Glomerular endothelial cell (primary cell): ENCODE data around the gene NRG2. TPM values are rescaled to one million over a fixed set of nuclear protein-coding genes. Genes with fewer than 3 reads are reported as not detected.
A peak's percentile ranks its signal among the peaks of the same experiment; 100 is the strongest.

Source experiments
- DNase-seq: peaks from one replicate; pipeline ENCODE4 v3.0.0-alpha.2; 2011; ENCODE audit warnings: low read depth, low spot score; ENCODE audit errors: extremely low read depth
- total RNA-seq: library from RNA; depleted of rRNA; stranded (reverse); fragments of >200 nt; gene quantifications from 2 replicates; pipeline ENCODE4 v1.2.3, GENCODE V29; 2015

NRG2 gene
- total RNA-seq, 1 donor from 2014 or later, result 0.23 TPM

DNA sequence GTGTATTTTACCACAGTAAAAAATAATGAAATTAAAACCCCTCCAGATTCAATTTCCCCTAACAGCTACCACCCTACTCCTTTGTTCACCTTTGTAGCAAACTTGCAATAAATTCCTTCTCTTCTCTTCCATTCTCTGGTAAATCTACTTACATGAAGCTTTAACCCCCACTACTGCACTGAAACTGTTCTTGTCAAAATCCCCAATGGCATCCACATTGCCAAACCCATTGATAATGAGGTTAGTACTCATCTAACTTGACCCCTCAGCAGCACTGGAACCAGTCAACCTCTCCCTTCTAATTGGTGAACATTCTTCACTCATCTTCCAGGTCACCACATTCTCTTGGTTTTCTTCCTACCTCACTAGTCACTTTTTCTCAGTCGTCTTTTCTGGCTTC is 29.6 kb downstream of the NRG2 start:
- DNase-seq, result no peak

DNA sequence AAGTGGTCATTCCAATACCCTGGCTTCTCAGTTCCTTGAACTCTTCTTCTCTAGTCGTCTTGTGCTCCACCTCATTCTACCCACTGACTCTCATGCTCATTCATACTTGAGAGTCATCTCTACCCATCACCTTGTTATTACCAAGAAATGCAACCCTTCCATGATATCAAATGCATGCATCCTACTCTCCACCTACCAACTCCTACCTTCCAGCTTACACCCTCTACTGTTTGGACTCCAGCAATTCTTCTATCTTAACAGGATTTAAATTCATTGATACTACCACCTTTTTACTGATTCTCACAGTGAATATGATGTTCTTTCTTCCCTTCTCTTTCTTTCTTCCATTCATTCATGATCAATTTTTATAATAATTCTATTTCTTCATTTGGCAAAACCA is 30.7 kb downstream of the NRG2 start:
- no peak for DNase-seq

DNA sequence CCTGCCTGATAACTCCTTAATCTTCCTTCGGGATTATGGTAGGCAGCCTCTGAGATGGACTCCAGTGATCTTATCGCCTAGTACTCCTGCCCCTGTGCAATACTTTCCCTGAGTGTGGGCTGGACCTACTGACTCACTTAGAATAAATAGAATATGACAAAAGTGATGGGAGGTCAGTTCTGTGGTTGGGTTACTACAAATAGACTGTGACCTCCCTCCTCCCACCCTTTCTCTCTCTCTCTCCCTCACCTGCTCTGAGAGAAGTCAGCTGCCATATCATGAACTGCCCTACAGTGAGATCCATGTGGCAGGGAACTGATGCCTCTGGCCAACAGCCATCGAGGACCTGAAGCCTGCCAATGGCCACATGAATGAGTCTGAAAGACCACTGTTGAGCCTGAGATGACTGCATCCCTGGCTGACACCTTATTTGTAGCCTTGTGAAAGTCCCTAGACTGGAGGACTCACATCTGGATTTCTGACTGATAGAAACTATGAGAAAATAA is 31.7 kb downstream of the NRG2 start:
- DNase-seq, result no peak

DNA sequence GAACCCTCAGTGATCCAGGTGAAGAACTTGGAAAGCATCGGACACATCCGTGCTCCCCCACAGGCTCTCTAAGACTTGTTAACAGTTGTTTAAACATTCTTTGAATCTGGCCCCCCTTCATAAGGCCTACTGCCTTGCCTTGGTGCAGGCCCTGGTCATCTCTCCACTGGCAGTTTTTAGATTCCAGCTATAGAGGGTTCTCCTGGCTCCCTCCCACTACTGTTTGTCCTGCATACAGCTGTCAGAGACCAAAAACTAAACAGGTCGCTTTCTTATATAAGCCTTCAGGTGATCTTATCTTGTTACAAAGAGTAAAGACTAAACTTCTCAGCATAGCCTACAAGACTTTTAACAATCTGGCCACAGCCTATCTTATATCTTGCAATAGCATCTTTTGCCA is 32.3 kb downstream of the NRG2 start:
- DNase-seq, result no peak

DNA sequence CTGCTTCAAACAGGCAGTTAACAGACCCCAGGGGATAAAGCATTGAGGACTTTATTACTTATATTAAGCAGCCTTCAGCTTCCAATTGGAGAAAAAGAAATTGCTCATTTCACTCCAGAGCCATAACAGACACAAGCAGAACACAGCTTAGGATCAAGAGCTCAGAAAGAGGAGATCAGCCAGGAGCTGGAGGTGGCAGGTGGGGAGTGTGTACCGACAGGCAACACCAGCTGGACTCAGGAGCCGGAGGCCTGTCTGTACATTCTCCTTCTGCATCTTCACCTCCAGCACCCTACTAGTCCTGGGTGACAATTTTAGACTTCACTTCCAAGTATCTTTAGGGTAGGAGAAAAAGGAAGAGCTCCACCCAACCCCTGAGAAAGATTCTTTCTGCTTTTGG is 35.8 kb downstream of the NRG2 start:
- DNase-seq, result no peak

DNA sequence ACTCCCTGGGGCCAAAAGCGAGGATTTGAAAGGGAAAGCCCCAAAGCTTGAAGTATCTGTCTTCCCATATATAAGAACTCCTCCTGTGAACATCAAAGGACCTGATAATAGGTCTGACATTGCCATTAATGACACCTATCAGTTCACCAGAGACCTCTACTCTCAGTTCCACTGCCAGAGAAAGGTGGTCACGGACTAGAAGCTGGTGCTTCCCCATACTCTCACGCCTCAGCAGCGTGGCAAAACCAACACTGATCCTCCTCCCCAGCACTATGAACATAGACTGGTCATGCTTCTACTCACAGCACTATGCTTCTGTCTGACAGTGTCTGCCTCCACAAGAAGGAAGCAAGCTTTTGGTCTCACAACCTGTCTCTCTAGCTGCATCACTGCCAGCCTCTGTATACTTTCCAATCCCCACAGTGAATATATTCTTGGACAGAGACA is 37.9 kb downstream of the NRG2 start:
- DNase-seq, result no peak

DNA sequence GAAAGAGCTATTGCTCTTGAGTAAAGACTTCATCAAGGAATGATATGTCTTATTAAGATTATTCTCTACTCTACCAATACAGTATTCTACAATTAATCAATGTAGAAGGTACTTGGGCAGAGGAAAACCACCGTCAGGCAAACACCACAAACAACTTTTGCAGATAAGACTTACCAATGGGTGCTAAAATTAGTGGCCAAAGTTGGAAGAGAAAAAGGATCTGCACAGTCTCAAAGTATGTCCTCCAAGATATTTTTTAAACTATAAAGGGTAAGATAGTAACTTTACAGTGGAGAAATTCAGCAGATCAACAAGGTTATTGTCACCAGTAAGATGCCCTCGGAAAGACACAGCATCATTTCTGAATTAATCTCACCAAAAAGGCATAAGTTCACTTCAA is 38.9 kb downstream of the NRG2 start:
- no peak for DNase-seq

DNA sequence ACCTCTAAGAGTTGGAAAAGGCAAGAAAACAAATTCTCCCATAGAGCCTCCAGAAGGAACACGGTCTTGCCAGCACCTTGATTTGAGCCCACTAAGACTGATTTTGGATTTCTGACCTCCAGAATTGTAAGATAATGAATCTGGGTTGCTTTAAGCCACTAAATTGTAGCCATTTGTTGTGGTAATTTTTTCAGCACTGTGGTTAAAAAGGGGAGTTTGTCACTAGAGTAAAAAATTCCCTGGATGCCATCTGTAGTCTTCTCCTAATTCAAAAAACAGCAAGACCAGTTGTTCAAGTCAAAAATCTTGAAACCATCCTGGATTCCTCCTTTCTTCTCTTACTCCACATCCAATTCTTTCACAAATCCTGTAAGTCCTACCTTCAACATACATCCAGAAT is 39.6 kb downstream of the NRG2 start:
- no peak for DNase-seq

DNA sequence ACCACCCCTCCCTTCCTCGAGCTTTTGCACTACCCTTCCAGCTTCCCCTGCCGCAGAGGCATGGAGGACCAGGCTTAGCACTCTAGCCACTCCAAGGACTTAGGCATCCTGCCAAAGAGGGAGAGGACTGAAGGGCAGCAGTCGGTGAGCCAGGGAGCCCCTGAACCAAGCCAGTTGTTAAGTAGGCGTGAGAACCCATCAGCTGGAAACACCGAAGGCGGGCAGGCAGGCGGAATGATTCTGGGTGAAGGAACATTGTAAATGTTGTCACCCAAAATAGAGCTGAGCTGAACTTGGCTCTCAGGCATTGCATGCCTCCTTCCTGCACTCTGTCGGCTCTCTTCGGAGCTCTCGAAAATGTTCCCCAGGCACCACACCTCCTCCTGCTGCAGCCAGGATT is 42.8 kb downstream of the NRG2 start:
- no peak for DNase-seq

DNA sequence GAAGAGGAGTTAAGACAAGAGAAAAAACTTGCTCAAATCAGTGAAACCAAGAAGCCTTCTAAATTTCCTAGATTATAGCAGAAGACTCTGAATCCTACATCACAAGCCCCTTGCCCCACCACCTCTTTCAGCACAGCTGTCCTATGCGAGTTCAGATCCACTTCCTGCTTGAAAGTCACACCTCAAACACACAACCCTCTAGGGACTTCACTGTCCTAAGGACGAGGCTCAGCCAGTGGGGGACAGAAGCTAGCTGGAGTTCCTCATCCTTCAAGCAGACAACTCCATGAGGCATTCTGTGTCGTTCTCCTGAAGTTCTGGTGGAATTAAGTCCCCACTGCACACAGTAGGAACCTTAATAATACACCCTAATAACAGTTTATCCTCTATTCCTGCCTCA is 44.3 kb downstream of the NRG2 start:
- DNase-seq, result no peak

DNA sequence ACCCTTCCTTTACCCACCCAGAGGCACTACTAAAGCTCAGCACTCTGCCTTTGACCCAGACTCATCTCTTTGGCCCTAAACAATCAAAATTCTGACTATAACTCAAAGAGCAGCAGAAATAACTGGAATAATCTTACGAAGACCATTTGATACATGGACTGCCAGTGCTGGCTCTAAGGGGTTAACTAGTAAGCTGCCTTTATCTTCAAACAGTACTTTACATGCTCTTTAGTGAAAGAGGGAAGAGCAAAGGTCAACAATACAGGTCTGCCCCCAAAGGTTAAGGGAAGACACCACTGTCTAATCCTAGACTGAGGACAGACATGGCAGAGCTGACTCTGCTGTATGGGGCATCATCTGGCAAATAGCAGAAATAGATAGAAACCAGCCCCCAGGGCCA is 45.8 kb downstream of the NRG2 start:
- DNase-seq, result no peak

DNA sequence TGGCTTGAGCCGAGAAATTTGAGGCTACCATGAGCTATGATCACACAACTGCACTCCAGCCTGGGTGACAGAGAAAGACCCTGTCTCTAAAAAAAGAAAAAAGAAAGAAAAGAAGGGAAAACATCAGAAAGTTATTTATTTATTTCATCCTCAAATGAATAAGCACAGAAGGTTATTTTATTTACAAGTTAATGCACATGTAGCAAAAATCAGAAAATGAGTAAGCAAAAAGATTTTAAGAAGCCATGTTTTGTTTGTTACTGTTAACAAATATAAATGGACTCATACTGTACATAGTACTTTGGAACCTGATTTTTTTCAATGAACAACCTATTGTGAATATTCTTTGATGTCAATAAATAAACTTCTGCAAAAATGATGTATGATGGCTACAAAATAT is 47.2 kb downstream of the NRG2 start:
- no peak for DNase-seq

DNA sequence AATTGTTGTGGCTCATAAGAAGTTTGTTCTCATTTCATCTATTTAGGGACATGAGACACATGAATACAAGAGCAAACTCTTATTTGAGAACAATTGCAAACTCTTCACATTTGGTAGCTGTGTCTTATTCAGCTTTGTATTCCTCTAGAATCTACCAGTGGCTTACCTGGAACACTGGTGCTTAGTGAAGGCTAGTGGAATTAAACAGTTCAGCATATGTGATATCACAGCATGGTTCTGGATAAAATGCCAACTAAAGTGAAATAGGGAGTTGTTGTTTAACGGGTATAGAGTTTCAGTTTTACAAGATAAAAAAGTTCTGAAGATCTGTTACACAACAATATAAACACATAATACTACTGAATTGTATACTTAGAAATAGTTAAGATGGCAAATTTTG is 48.9 kb downstream of the NRG2 start:
- no peak for DNase-seq

DNA sequence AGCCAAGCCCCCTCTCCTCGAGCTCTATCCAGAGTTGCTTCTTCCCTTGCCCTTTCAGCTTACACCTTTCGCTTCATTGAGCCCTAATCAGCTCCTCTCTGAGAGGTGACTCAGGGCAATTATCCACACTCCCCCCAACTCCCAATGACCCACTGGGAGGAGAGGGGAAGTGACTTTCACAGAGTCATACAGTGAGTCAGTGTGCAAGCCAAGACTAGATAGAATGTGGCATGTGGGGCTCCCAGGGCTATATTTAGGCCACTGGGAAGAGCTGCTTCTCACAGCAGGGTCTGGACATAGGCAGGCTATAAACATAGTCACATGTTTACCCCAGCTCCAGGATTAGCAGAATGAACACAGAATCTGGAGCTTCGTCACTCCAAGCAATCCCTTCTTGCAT is 57.4 kb downstream of the NRG2 start:
- peak; percentile 12 for DNase-seq

DNA sequence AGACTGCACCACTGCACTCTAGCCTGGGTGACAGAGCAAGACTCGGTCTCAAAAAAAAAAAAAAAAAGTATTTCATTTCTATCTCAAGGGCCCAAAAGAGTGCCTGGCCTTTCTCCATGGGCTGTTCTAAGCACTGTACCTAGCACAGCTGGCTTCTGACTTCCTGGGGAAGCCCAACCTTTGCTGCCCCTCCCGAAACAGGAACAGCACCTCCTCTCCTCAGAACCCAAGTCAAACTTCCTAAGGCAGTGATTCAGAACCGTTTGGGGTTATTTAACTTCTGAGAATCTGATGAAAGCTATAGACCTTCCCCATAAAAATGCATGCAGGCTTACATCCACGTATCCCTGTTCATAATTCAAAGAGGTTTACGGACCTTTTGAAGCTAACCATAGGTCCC is 57.8 kb downstream of the NRG2 start:
- no peak for DNase-seq

DNA sequence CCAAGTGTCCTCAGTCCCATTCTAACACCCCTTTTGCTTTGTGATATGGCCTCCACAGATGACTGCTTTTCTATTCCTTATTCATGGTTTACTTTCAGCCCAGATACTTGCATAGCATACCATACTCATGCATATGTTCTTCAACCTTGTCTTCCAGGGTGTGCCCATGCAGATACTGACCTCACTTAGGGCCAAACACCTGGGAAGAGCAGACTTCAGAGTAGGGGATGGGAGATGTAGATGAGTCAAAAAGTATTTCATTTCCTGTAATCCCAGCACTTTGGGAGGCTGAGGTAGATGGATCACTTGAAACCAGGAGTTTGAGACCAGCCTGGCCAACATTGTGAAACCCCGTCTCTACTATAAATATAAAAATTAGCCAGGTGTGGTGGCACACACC is 58.3 kb downstream of the NRG2 start:
- no peak for DNase-seq

DNA sequence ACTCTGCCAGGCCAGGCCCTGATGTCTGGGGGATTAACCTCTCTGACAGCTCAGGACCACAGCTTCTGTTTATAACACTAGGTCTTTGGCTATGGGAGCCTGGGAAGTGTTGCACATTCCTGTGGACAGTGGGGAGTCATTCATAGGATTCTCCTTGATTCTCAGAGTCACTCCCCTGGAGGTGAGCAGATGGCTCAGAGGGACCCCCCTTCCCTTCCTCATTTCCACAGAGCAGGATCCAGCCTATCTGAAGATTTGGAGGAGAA is 60.2 kb downstream of the NRG2 start:
- no peak for DNase-seq

DNA sequence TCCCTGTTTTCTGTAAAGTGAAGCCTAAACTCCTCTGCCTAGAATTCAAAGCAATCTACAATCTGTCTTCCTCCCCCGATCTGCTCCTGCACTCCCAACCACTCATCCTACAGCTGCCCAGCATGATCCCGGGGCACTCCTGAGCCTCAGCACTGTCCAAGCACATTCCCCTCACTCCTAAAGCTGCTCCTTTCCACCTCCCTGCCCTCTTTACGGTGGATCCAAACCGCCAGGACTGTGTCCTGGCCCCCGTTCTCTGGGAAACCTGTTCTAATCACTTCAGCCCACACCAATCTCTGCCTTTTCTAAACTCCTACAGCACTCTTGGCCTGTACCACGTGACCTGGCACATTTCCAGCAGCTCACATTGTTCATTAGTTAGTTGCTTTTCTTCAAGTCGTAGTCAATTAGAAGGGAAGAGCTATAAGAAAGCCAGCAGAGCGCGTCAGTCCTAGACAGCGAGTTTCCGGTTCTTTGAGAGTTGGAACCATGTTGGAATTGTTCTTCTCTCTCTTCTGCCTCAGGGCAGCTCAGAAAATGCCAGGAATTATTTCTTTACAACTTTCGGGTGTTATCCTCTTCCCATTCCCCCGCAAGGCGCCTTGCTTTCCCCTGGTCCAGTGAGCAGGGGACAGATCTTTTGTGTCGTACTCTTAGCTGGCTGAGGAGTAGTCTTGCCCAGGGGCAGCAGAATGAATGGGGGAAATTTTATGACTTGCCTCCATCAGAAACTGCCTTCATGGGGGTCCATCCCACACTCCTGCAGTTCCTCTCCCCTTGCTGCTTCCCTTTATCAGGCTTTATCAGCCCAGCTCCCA is 60.7 kb downstream of the NRG2 start:
- peak; percentile 25 for DNase-seq

DNA sequence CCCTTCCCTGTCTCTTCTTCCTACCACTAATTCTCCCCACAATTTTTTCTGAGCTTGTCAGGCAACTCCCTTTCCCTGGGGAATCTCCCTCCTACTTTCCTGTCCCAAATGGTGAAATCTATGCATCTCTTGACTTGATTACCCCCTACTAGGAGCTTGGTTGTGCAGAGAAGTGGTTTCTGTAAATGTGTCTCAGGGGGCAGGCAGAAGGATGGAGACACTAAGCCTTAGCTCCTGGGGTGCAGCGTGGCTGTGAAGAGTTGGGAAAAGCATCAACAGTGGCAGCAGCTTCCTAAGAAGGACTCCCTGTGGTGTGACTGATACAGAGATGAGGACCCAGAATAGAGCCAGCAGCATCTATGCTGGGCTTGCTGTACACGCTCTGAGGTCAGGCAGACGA is 62.3 kb downstream of the NRG2 start:
- no peak for DNase-seq

DNA sequence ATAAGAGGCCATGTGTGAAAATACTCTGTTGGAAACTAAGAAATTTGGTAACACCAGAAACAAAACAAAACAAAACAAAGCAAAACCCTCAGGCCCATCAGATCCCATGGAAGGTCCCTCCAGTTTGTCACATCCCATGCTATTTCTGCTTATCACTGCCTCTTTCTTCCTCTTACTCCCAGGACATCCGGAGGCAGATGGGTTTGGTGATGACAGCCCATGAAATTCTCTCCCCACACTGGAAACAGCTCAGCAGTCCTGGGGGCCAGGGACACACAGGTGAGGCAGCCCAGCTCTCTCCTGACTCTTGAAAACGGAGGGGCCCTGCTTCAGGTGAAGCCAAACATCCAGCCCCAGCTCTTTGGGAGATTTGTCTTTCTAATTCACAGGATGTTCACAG is 63.2 kb downstream of the NRG2 start:
- no peak for DNase-seq

DNA sequence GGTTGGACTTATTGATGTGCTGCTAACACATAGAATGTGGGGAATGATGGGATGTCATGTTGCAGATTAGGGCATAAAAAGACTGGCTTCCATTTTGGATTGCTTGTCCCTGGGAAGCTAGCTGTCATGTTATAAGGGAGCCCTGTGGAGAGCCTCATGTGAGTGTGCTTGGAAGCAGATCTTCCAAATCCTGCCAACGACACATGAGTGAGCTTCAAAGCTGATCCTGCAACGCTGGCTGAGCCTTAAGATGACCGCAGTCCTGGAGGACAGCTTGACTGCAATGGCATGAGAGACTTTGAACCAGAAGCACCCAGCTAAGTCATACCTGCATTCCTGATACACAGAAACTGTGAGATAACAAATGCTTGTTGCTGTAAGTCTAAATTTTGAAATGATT is 63.6 kb downstream of the NRG2 start:
- DNase-seq, result no peak

DNA sequence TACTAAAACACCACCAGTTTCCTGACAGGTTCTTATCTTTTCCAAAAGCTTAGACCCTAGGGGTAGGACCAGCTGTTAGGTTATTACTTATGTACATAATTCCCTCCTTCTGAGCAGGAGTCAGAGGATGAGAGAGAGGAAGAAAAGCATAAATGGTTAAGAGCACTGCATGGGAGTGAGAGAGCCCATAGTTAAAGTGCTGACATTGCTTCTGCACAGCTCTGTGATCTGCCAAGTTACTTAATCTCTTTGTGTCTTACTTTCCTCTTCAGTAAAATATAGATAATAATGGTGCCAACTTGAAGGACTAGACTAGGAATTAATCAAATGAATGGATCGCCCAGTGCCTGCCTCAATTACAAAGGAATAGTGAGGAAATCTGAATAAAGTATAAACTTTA is 66.4 kb downstream of the NRG2 start:
- DNase-seq, result no peak

DNA sequence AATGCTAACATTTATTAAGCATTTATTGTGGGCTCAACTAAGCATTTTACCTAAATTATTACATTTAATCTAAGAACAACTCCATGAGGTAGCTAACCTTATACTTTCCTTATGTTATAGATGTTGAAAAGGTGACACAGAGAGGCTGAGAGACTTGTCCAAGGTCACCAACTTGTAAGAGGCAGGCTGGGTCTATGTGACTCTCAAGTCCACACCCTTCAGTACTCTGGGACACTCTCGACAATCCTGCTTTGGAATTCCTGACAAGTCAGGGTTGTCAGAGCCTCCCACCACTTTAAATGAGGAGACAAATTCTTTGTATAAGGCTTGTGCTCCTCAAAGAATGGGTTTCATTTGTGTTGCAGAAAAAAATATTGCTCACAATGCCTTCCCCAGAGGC is 67.2 kb downstream of the NRG2 start:
- DNase-seq, result no peak
